ENCODE results near the gene USP6. TPM values are rescaled to one million over a fixed set of nuclear protein-coding genes. Genes with fewer than 3 reads are reported as not detected.

Gene USP6
- total and polyA plus RNA-seq, 2 of the 4 experiments (the other 2 are of a cell fraction): 0.02 TPM; not detected in 1

GRCh38 chr17:5220074-5220473 is 104.2 kb downstream of the USP6 start:
- dilution Hi-C loops (cut with HindIII; ENCODE audit: low sequenced_read_pairs, unreplicated experiment) (no loop called here), in situ Hi-C loops (cut with MboI; ENCODE audit: low sequenced_read_pairs) (no loop called here)

More at GRCh38 chr17:5220074-5220473, 104.2 kb downstream of the USP6 start:
- Histone ChIP-seq H2BK5ac (ENCODE audit: low read depth, low read length, poor library complexity, severe bottlenecking) (no peak overlapping the region), H3K27me3 (ENCODE audit: control insufficient read depth, insufficient read depth, low read length) (no peaks in the 10 kb centered on the region), H3K27ac (ENCODE audit: insufficient read depth, low read length) (no peak overlapping the region), H2BK20ac (ENCODE audit: low read depth, low read length) (no peak overlapping the region), H3K14ac (replicated peaks; ENCODE audit: low read depth, low read length) (no peak overlapping the region), H3K4me1 (ENCODE audit: control insufficient read depth, insufficient read depth, low read length) (no peaks in the 10 kb centered on the region), H4K5ac (ENCODE audit: low read depth, low read length) (no peak overlapping the region), H3K79me1 (ENCODE audit: low read depth in 1 of 2, low read length in 2 of 2) (no peaks in the 10 kb centered on the region), H3K9me3 (ENCODE audit: control insufficient read depth, insufficient read depth, low read length) (no peaks in the 10 kb centered on the region), H2AK5ac (ENCODE audit: low read depth, low read length) (no peak overlapping the region), H3K36me3 (ENCODE audit: control insufficient read depth, insufficient read depth, low read length) (peaks cover 5% of the 10 kb centered on the region; the same call in 1 of the 2 replicates), H3K4ac (ENCODE audit: low read depth, low read length) (no peak overlapping the region), H3K23ac (ENCODE audit: low read depth, low read length) (no peak overlapping the region), H3K9ac (ENCODE audit: low read depth, low read length) (no peak overlapping the region), H4K8ac (ENCODE audit: low read depth in 2 of 2, low read length in 2 of 2) (no peak overlapping the region), H2BK15ac (ENCODE audit: low read depth, low read length) (no peak overlapping the region), H2AFZ (replicated peaks; ENCODE audit: low read length, poor library complexity) (no peak overlapping the region), H3K4me2 (ENCODE audit: low read depth, low read length) (no peak overlapping the region), H4K91ac (ENCODE audit: insufficient read depth, low read depth, low read length) (no peak overlapping the region), H4K20me1 (ENCODE audit: insufficient read depth, low read length) (no peaks in the 10 kb centered on the region), H2AK9ac (replicated peaks; ENCODE audit: low read depth, low read length, poor library complexity) (no peak overlapping the region), H3K18ac (ENCODE audit: low read depth, low read length) (no peak overlapping the region), H3K9me1 (ENCODE audit: insufficient read depth, low read length) (peaks cover 3% of the 10 kb centered on the region; the same call in 1 of the 2 replicates), H3K4me3 (ENCODE audit: insufficient read depth, low read depth, low read length) (no peak overlapping the region), H2BK120ac (ENCODE audit: low read depth, low read length) (no peak overlapping the region), H3K56ac (ENCODE audit: extremely low read depth, insufficient read depth, low read length) (no peak overlapping the region)
- CTCF ChIA-PET: interaction anchor here (1.1 kb wide), 1 partner anchor 18 kb away, joined by 3 read pairs; no protein-coding TSS in a partner anchor
- TF ChIP-seq CEBPB (IDR thresholded peaks at IDR 0.05; ENCODE audit: low read depth, low read length): no peak
- TF ChIP-seq MAZ (IDR thresholded peaks at IDR 0.05; ENCODE audit: borderline replicate concordance, low read depth, low read length): no peak
- no peak for TF ChIP-seq CTCF (conservative IDR thresholded peaks at IDR 0.05; ENCODE audit: low read depth, low read length)
- no peak for TF ChIP-seq MXI1 (IDR thresholded peaks at IDR 0.05; ENCODE audit: borderline replicate concordance, low read depth, low read length)
- TF ChIP-seq, protein P1, sequence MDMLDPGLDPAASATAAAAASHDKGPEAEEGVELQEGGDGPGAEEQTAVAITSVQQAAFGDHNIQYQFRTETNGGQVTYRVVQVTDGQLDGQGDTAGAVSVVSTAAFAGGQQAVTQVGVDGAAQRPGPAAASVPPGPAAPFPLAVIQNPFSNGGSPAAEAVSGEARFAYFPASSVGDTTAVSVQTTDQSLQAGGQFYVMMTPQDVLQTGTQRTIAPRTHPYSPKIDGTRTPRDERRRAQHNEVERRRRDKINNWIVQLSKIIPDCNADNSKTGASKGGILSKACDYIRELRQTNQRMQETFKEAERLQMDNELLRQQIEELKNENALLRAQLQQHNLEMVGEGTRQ (IDR thresholded peaks at IDR 0.05; ENCODE audit: low read depth, low read length): no peak
- TF ChIP-seq MAFK (IDR thresholded peaks at IDR 0.05; ENCODE audit: low read depth, low read length): no peak
- no peak for TF ChIP-seq SMC3 (IDR thresholded peaks at IDR 0.05; ENCODE audit: low read depth, low read length)
- TF ChIP-seq RFX5 (IDR thresholded peaks at IDR 0.05; ENCODE audit: low read depth, low read length): no peak
- TF ChIP-seq RAD21 (IDR thresholded peaks at IDR 0.05; ENCODE audit: low read length): no peak
- WGBS, 2 experiments (ENCODE audit: extremely low coverage in 2 of 2, insufficient read length in 1 of 2): 95% methylated on average over 2 of the region's 5 CpGs; no CpG with 5 or more reads in 1 of the 2 experiments
- intact Hi-C loops (cut with micrococcal nuclease): no loop called here
- DNase-seq (no peak), ATAC-seq (ENCODE audit: low read depth) (no peak)
- no TSS peak for BruUV-seq (replicated peaks)
- POLR2A ChIA-PET (ENCODE audit: unreplicated experiment): no interaction called here

Data from IMR-90 (cell line).